Adrenal gland (tissue), 5 donors: ENCODE data around the gene ZNF428.

Experiments used
- POLR2A ChIP-seq, 2 donors: fragments of 450-650 bp; IDR thresholded peaks; one replicate each; pipeline ENCODE4 v1.6.1; 2017; ENCODE audit warnings: antibody characterized with exemption in 2 of 2, mild to moderate bottlenecking in 2 of 2, moderate library complexity in 1 of 2
- TF ChIP-seq, protein P1 (sequence below), 6 experiments: fragments of 450-650 bp in 4 of 6; fragments of 200-600 bp in 2 of 6; sonication (generic) in 1 of 6; IDR thresholded peaks; 1 replicate in 5 of 6; 2 replicates in 1 of 6; pipeline versions ENCODE4 v1.5.1 to v1.8.0; 2016 to 2021; ENCODE audit warnings: antibody characterized with exemption in 6 of 6, mild to moderate bottlenecking in 2 of 6, moderate library complexity in 1 of 6
- donor health status: DM: no; HTN: no; CAD: no.

DNA sequence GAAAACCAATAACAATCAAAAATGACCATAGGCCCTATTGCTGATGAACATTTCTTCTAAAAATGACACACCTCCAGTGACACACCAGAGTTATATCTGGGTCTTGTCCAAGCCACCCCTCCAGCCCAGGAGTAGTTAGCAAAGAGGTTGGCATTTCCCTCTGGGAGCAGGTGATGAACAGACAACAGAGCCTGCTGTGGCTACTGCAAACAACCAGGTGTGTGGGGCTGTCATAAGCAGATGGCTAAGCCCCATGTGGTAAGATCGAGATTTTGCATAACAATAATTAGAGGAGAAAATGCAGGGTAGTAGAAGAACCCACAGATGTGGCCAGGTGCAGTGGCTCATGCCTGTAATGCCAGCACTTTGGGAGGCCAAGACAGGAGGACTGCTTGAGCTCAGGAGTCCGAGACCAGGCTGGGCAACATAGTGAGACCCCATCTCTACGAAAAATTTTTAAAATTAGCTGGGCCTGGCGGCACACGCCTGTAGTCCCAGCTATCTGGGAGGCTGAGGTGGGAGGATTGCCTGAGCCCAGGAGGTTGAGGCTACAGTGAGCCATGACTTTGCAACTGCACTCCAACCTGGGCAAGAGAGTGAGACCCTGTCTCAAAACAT lies 49.1 kb downstream of the ZNF428 start:
- TF ChIP-seq, protein P1, sequence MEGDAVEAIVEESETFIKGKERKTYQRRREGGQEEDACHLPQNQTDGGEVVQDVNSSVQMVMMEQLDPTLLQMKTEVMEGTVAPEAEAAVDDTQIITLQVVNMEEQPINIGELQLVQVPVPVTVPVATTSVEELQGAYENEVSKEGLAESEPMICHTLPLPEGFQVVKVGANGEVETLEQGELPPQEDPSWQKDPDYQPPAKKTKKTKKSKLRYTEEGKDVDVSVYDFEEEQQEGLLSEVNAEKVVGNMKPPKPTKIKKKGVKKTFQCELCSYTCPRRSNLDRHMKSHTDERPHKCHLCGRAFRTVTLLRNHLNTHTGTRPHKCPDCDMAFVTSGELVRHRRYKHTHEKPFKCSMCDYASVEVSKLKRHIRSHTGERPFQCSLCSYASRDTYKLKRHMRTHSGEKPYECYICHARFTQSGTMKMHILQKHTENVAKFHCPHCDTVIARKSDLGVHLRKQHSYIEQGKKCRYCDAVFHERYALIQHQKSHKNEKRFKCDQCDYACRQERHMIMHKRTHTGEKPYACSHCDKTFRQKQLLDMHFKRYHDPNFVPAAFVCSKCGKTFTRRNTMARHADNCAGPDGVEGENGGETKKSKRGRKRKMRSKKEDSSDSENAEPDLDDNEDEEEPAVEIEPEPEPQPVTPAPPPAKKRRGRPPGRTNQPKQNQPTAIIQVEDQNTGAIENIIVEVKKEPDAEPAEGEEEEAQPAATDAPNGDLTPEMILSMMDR (IDR thresholded peaks at IDR 0.05) = no peak
- no peak for TF ChIP-seq POLR2A (IDR thresholded peaks at IDR 0.05)
